ENCODE measurements around the gene OR51A4. TPM values are rescaled to one million over a fixed set of nuclear protein-coding genes. Genes with fewer than 3 reads are reported as not detected.

OR51A4 gene
- total and polyA plus RNA-seq, 2 of the 13 experiments (the other 11 are each of a cell fraction or from before 2014, with no cell fraction given) = not detected

GRCh38 chr11:4983841-4984240 lies 36.4 kb upstream of the OR51A4 start:
- Histone ChIP-seq H3K4me3 (replicated peaks in 1 of 3; ENCODE audit: insufficient read depth in 1 of 3, low read depth in 2 of 3, low read length in 3 of 3) (no peak overlapping the region), H3K79me2 (ENCODE audit: insufficient read depth, low read length) (no peaks in the 10 kb centered on the region), H3K27ac (ENCODE audit: extremely low read length, insufficient read depth, low read length) (no peak overlapping the region), H3K9me3 (ENCODE audit: low read length) (no peaks in the 10 kb centered on the region), H3K4me2 (ENCODE audit: low read depth, low read length) (no peak overlapping the region), H3K9ac (ENCODE audit: insufficient read depth, low read depth, low read length) (no peak overlapping the region), H3K4me1 (ENCODE audit: insufficient read depth, low read length) (no peaks in the 10 kb centered on the region), H3K36me3 (replicated peaks in 1 of 2; ENCODE audit: control insufficient read depth in 1 of 2, insufficient read depth in 2 of 2, low read length in 2 of 2) (no peaks in the 10 kb centered on the region), H2AFZ (ENCODE audit: low read length) (no peak overlapping the region), H4K20me1 (ENCODE audit: insufficient read depth, low read length) (no peaks in the 10 kb centered on the region), H3K27me3 (ENCODE audit: control insufficient read depth in 1 of 2, insufficient read depth in 2 of 2, low read length in 2 of 2) (no peaks in the 10 kb centered on the region)
- DNase-seq (ENCODE audit: low spot score) (no peak), ATAC-seq (no peak), FAIRE-seq (no peak)
- 2% methylated on average over 6 of the region's 6 CpGs for WGBS (ENCODE audit: low lambda C conversion rate)
- in situ Hi-C loops (cut with HindIII; ENCODE audit: extremely low pct_ligation_motif_present, low pct_unique_long_range_greater_than_20kb) = no loop called here
- POLR2A ChIA-PET = no interaction called here
- intact Hi-C loops (cut with micrococcal nuclease; ENCODE audit: unreplicated experiment) = no loop called here
- BruUV-seq (replicated peaks) = no TSS peak
- CTCF ChIA-PET (ENCODE audit: low intra/inter-chr PET ratio, low total read pairs) = no interaction called here
- TF ChIP-seq ZFP91 (CRISPR knock-in tag; IDR thresholded peaks at IDR 0.05; ENCODE audit: borderline replicate concordance) (no peak), ZNF737 (CRISPR knock-in tag; IDR thresholded peaks at IDR 0.05; ENCODE audit: borderline replicate concordance) (no peak), ZHX1 (CRISPR knock-in tag; IDR thresholded peaks at IDR 0.05; ENCODE audit: low read depth) (no peak), ZNF556 (CRISPR knock-in tag; IDR thresholded peaks at IDR 0.05; ENCODE audit: borderline replicate concordance) (no peak), SALL2 (CRISPR knock-in tag; IDR thresholded peaks at IDR 0.05) (no peak), TCF7L2 (IDR thresholded peaks at IDR 0.05; ENCODE audit: low read depth, low read length) (no peak), ZBTB42 (CRISPR knock-in tag; IDR thresholded peaks at IDR 0.05) (no peak), KLF6 (CRISPR knock-in tag; IDR thresholded peaks at IDR 0.05) (no peak), ZNF891 (CRISPR knock-in tag; IDR thresholded peaks at IDR 0.05) (no peak), EZH2 (conservative IDR thresholded peaks at IDR 0.05; ENCODE audit: low read depth, low read length) (no peak), ZBTB3 (CRISPR knock-in tag; IDR thresholded peaks at IDR 0.05; ENCODE audit: borderline replicate concordance, low read depth) (no peak), HDAC6 (IDR thresholded peaks at IDR 0.05; ENCODE audit: low read depth, low read length) (no peak), ZNF317 (CRISPR knock-in tag; IDR thresholded peaks at IDR 0.05) (no peak)
- TF ChIP-seq, protein P1, sequence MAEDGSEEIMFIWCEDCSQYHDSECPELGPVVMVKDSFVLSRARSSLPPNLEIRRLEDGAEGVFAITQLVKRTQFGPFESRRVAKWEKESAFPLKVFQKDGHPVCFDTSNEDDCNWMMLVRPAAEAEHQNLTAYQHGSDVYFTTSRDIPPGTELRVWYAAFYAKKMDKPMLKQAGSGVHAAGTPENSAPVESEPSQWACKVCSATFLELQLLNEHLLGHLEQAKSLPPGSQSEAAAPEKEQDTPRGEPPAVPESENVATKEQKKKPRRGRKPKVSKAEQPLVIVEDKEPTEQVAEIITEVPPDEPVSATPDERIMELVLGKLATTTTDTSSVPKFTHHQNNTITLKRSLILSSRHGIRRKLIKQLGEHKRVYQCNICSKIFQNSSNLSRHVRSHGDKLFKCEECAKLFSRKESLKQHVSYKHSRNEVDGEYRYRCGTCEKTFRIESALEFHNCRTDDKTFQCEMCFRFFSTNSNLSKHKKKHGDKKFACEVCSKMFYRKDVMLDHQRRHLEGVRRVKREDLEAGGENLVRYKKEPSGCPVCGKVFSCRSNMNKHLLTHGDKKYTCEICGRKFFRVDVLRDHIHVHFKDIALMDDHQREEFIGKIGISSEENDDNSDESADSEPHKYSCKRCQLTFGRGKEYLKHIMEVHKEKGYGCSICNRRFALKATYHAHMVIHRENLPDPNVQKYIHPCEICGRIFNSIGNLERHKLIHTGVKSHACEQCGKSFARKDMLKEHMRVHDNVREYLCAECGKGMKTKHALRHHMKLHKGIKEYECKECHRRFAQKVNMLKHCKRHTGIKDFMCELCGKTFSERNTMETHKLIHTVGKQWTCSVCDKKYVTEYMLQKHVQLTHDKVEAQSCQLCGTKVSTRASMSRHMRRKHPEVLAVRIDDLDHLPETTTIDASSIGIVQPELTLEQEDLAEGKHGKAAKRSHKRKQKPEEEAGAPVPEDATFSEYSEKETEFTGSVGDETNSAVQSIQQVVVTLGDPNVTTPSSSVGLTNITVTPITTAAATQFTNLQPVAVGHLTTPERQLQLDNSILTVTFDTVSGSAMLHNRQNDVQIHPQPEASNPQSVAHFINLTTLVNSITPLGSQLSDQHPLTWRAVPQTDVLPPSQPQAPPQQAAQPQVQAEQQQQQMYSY (CRISPR knock-in tag; IDR thresholded peaks at IDR 0.05) = no peak
- TF ChIP-seq, protein P2, sequence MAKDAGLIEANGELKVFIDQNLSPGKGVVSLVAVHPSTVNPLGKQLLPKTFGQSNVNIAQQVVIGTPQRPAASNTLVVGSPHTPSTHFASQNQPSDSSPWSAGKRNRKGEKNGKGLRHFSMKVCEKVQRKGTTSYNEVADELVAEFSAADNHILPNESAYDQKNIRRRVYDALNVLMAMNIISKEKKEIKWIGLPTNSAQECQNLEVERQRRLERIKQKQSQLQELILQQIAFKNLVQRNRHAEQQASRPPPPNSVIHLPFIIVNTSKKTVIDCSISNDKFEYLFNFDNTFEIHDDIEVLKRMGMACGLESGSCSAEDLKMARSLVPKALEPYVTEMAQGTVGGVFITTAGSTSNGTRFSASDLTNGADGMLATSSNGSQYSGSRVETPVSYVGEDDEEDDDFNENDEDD (CRISPR knock-in tag; IDR thresholded peaks at IDR 0.05; ENCODE audit: borderline replicate concordance) = no peak

Measured in HepG2 (cell line).